Hematopoietic multipotent progenitor cell treated with erythropoietin and hydrocortisone succinate and interleukin-3 and kit ligand, for 6 days (in vitro differentiated cells): ENCODE data around the gene PSMB11.

Experiments
- DNase-seq: peaks from one replicate; pipeline ENCODE4 v3.0.0-alpha.2; 2015

PSMB11 gene

DNA sequence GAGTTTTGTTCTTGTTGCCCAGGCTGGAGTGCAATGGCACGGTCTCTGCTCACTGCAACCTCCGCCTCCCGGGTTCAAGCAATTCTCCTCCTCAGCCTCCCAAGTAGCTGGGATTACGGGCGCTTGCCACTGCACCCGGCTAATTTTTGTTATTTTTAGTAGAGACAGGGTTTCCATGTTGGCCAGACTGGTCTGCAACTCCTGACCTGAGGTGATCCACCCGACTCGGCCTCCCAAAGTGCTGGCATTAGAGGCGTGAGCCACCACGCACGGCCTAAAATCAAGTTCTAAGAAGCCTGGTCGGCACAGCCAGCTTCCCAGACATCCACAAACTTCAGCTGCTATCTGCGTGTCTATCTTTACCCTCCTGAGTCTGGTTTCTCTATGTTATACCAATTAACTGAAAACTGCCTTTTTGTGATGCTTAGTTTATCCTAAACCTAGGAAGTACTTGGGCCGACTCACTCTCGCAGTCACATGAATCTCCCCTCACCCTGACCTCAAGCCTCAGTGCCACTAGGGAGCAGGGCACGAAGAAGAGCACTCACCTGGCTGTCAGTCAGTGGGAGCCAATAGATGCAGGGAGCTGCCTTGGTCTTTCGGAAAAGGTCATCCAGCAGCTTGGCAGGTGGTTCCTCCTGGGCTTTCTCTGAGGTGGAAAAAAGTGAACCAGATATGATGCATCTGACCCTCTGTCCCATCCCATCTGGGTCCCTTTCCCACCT is 18.7 kb downstream of the PSMB11 start:
- no peak for DNase-seq

DNA sequence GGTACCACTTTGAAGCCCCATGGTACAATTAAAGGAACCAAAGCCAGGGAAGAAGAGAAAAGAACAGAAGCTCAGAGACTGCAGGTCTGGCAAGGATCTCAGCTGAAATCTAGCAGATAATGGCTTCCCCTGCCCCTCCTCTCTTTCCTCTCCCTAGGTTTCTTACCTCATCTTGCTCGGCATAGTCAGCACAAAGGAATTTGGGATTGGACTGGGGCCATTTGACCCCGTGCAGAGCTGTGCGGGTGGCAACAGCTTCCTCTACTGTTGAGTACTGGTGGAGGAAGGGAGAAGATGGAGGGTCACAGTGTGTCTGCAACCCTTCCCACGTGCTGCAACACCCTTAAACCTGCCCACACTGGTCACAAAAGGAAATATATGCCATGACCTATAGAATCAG is 20.0 kb downstream of the PSMB11 start:
- no peak for DNase-seq

DNA sequence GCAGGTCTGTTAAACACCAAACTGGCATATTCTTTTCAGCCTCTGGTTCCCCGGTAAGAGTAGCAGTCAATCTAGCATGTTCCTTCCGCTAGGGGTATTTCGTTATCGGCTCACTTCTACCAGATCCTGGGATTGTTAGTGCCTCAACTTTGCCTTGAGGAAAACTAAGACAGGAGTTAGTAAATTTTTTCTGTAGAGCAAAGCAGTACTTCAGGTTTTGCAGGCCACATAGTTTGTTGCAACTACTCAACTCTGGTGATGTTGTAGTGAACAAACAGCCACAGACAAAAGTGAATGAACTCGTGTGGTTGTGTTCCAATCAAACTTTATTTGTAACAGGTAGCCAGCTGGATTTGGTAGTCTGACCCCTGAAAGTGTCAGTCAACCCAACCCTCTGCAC is 21.6 kb downstream of the PSMB11 start:
- no peak for DNase-seq

DNA sequence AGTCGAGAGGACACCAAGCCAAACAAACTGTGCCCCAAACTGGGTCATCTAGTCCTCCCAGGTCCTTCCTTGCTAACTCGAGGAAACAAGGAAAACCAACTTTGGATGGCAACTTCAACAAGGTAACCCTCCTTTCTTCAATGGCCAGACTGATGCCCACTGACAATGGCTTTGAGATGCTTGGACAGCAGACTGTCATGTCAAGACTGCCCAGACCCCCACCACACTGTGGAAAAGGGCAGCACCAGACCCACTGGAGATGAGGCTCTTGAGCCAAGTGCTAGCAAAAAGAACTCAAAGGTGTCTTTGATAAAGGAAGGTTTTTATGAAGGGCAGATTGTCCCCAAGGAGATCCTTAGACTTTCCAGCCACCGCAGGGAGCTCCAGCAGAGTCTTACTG is 24.4 kb downstream of the PSMB11 start:
- no peak for DNase-seq

- DNase-seq = no peak
Observed at GRCh38 chr14:23066855-23067744, 25.1 kb downstream of the PSMB11 start.

- DNase-seq = no peak
Observed at GRCh38 chr14:23067847-23068788, 26.1 kb downstream of the PSMB11 start.

DNA sequence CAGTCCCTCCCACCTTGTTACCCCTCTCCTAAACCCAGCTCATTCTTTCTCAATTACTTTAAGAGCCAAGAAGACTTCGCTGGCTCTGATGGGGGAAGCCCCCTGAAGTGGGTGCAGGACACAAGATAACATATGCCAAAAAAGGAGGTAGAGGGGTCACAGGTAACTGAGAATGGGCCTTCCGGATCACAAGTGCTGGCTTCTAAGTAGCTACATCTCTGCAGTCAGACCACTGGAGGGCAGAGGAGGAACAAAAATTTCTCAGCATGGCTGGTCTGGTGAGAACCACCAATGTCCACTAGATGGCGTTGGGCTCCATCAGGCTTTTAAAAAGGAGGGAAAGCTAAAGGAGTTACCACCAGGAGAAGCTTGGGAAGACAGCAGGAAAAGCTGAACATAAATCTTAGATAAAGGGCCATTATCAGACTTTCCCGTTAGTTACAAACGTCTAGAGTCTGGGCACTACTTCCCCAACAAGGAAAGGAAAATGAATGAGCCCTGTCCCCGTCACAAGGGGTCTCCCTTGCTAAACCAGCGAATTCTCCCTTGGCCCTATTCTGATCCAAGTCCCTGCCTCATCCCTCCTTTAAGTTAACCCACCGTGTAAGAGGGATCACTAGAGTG is 26.9 kb downstream of the PSMB11 start:
- DNase-seq = peak; percentile 96

GRCh38 chr14:23069413-23069806 is 27.4 kb downstream of the PSMB11 start:
- no peak for DNase-seq

GRCh38 chr14:23070262-23071129 is 28.5 kb downstream of the PSMB11 start:
- DNase-seq = peak; percentile 32

DNA sequence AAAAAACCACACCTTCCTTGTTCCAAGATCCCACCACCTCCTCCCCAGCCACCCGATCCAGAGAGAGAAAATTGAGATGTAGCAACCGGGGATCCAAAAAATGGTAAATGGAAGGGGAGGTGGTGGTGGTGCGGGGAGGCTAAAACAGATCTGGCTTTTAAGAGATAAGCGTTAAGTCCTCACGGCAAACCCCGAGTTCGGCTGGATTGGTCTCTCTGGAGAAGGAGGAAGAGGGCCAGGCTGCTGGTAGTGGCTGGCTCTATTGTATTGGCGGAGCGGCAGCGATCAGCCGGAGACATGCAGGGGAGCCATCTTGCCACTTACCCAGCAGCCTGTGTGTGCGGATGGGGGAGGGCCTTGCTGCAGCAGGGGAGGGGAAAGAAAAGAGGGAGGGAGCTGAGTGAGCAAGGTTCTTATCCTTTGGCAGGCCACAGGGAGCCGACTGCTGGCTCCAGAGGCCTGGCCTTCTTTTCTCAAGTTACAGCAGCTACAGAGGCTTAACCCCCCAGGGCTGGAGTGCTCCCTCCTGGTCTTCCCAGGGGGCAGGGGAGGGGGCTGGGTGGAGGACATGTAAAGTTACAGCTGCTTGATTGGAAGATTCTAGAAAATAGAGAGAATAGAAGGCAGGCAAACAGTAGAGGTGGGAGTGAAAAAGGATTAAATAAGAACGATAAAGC is 29.4 kb downstream of the PSMB11 start:
- peak; percentile 94 for DNase-seq

GRCh38 chr14:23071921-23072539 is 30.0 kb downstream of the PSMB11 start:
- DNase-seq = no peak

- no peak for DNase-seq
Observed at GRCh38 chr14:23074906-23075305, 32.9 kb downstream of the PSMB11 start.

- DNase-seq = peak; percentile 71
Observed at GRCh38 chr14:23076785-23077408, 34.9 kb downstream of the PSMB11 start.

GRCh38 chr14:23077962-23078361 is 36.0 kb downstream of the PSMB11 start:
- DNase-seq = no peak

GRCh38 chr14:23078692-23079116 is 36.7 kb downstream of the PSMB11 start:
- DNase-seq = peak; percentile 54

DNA sequence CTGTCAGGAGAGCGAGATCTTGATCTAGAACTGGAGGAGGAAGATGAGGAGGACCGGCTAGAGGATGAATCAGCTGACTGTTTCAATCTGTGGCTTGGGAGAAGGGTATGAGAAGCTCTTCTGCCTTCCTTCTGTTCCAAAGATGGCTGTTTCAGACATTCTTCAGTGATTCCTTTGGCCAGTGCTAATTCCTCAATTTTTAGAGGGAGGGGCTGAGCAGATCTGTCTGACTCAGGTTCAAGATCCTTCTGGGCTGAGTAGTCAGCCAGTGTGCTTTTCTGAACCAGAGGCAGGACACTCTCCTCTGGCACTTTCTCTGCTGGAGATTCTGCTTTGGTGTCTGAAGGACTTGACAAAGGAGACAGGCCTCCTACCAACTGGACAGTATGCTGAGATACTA is 37.7 kb downstream of the PSMB11 start:
- DNase-seq = no peak

DNA sequence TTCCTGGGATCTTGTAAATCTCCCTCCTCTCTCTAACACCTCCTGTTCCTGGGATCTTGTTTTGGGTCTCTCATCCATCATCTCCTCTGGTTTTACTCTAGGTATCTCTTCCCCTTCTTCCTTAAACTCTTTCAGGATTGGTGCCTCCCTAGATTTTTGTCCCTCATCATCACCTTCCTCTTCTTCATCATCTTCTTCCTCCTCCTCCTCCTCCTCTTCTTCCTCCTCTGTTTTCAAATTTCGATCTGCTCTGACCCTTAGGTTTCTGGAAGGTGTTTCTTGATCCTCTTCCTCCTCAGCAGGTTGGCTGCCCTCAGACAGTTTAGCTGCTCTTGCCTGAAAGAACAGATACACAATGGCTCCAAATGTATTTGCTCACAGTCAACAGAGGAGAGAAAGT is 38.5 kb downstream of the PSMB11 start:
- DNase-seq = no peak

DNA sequence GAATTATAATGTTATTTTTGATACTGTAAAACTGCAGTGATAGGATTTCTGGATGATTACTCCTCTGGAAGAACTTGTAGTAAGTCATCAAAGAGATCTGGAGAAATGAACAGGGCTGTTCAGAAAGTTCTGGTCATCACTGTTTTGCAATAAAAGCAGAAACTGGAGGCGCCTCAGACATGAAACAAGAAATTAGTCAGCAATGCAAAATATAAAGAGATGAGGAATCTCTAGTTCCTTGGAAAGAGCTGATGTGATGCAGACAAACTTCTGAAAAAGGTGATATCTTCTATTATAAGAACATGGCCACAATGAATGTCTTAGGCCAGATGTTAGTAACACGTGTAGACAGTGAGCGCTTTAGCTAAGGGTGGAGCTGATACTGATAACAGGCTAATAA is 43.4 kb downstream of the PSMB11 start:
- no peak for DNase-seq

GRCh38 chr14:23086565-23086964 is 44.6 kb downstream of the PSMB11 start:
- DNase-seq = no peak
